GM12874 (cell line): ENCODE data around the gene BCAS3.

ENCODE experiments used
- CTCF ChIP-seq: IDR thresholded peaks from 2 replicates; pipeline ENCODE4 v1.5.1; 2011; ENCODE audit warnings: low read depth, mild to moderate bottlenecking, control low read depth, low read length, moderate library complexity; ENCODE audit not compliant: insufficient read depth

The BCAS3 gene

GRCh38 chr17:60857556-60858080 lies 180.0 kb downstream of the BCAS3 start:
- TF ChIP-seq CTCF = no peak

DNA sequence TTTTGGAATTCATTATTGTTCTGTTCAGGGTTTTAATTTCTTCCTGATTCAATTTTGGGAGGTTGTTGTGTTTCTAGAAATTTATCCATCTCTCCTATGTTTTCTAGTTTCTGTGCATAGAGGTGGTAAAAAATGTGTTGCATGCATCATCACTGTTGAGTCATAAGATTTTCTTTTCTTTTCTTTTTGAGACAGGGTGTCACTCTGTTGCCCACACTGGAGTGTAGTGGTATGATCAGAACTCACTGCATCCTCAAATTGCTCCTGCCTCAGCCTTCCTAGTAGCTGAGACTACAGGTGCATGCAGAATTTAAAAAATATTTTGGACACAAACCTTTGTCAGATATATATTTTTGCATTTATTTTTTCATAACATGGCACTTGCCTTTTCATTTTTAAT lies 184.8 kb downstream of the BCAS3 start:
- TF ChIP-seq CTCF = no peak

DNA sequence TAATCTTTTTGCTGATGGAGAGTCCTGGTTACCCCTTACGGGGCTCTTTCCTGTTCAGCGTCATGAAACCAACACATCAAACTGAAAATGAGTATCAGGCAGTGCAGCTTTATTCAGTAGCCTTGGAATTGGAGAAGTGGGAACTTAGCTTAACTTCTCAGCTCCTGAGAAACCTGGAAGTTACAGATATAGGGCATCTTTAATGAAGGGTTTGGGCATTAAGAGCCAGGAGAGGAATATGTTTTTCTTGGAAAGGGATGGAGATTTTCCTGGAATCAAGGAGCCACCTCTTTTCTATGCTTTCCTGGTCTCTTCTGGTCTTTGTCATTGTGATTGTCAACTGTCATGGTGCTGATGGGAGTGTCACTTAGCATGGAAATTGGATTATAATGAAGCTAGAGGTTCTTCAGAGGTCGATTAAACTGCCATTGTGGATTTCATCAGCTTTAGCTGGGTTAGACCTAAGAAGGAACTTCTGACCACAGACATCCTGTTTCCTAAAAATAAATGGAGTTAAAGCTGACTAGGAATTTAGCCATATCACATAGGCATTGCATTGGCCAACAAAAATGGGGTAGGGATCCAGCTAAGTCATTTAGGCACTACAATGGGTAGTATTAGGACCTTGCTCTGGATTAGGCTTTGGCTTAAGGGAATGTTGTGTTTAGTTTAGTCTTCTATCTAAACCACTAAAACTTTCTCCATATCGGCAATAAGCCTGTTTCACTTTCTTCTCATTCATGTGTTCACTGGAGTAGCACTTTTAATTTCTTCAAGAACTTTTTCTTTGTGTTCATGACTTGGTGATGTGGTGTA lies 186.4 kb downstream of the BCAS3 start:
- no peak for TF ChIP-seq CTCF

GRCh38 chr17:60864708-60865005 lies 187.0 kb downstream of the BCAS3 start:
- TF ChIP-seq CTCF = no peak

DNA sequence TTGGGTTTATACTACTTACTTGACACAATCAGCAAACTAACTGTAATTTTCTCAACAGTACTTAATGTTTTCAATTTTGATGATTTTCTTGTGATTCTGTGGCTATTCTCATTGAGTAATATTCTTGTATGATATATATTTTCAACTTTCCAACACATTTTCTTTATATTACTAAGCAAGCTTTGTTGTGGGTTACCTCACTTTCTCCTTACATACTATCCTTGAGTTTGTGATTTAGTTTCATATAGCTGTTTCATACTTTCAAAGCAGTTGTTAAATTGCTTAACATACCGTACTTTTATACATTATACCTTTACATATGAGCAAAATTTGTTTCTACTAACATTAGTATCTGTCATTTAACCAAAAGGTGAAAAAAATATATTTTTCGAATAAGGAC lies 197.1 kb downstream of the BCAS3 start:
- no peak for TF ChIP-seq CTCF

DNA sequence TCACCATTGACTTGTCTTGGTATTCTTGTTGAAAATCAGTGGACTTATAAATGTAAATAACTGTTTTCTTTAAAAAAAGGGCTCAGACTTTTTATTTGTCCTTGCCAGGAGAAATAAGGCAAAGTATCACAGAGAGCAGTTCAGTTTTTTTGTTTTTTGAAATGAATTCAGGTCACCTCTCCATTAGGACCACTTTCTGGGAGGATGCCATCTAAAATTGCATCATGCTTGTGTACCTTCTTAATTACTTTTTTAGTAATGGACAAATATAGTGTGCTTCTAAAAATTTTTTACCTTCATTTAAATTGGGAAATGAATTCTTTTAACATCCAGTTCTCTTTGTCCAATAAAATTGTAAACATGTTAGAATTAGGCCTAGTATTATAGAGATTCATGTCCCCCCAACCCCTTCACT lies 210.0 kb downstream of the BCAS3 start:
- TF ChIP-seq CTCF = no peak

DNA sequence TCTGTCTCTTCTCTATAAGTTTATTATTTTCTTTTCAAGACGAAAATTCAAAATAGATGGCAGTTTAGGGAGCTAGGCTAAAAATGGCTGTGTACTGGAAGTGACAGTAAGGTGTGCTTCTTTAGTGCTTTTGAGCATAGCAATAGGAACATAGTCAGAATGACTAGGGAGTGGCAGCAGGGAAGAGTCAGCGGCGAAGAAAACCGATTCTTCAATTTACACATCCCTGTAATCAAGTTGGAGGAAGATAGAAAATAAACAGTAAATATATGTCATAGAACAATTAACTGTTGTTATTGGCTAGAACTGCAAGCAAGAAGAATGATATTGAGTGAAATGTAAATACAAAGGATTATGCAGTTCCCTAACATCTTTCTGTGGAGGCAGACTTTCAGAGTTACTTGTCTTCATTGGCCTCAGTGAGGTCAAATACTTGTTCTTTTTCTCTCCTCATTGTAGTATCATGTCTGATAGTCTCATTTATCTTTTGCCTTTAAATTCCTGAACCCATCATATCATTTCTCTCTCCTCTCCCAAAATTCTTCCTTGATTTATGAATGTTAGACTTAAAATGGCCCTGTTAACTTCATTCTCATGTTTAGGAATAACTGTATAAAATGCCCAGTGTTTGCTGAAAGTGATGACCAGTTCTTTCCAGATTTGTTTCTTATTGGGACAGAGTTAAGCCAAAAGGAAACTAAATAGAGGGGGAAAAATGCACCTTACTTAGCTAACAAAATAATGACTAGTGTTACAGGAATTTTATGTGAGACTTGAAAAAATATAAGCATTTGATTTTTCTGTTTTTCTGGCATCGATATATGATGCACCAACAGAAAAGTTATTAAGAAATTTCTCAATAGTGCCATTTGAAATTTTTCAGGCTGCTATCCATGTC lies 211.4 kb downstream of the BCAS3 start:
- no peak for TF ChIP-seq CTCF
